Measurements from ENCODE around the gene MAP10. TPM values are rescaled to one million over a fixed set of nuclear protein-coding genes. Genes with fewer than 3 reads are reported as not detected.

The MAP10 gene
- polyA plus RNA-seq, 1 donor (not counting 4 experiments of a cell fraction or from before 2014, with no cell fraction given): 0.71 TPM

GRCh38 chr1:232797856-232798510, 7.2 kb upstream of the MAP10 start:
- Histone ChIP-seq H3K9ac (ENCODE audit: control insufficient read depth, extremely low read depth, insufficient read depth, low read length) (no peak overlapping the region), H3K27ac (ENCODE audit: control insufficient read depth, insufficient read depth, low read length) (no peak overlapping the region), H3K4me1 (ENCODE audit: control insufficient read depth, extremely low read depth, insufficient read depth, low read length) (no peaks in the 10 kb centered on the region), H3K27me3 (ENCODE audit: control insufficient read depth, extremely low read depth, insufficient read depth, low read length) (no peaks in the 10 kb centered on the region), H4K20me1 (ENCODE audit: control insufficient read depth, extremely low read depth, insufficient read depth, low read length) (no peaks in the 10 kb centered on the region), H3K36me3 (ENCODE audit: control insufficient read depth in 2 of 2, extremely low read depth in 1 of 2, insufficient read depth in 2 of 2, low read length in 2 of 2) (no peaks in the 10 kb centered on the region), H3K79me2 (ENCODE audit: control insufficient read depth, insufficient read depth, low read length) (no peaks in the 10 kb centered on the region), H3K4me3 (ENCODE audit: control insufficient read depth in 2 of 3, extremely low read depth in 1 of 3, insufficient read depth in 2 of 3, low read depth in 1 of 3, low read length in 3 of 3) (no peak overlapping the region), H2AFZ (ENCODE audit: control insufficient read depth, low read length) (no peak overlapping the region), H3K9me3 (ENCODE audit: control insufficient read depth, low read depth, low read length) (no peaks in the 10 kb centered on the region), H3K4me2 (ENCODE audit: control insufficient read depth, extremely low read depth, insufficient read depth, low read depth, low read length) (no peak overlapping the region), H3K9me1 (ENCODE audit: control insufficient read depth, extremely low read depth, insufficient read depth, low read length) (no peaks in the 10 kb centered on the region)
- TF ChIP-seq CTCF (optimal IDR thresholded peaks at IDR 0.05 in 1 of 3, IDR thresholded peaks at IDR 0.05 in 1 of 3, conservative IDR thresholded peaks at IDR 0.05 in 1 of 3; ENCODE audit: extremely low read depth in 1 of 3, insufficient read depth in 2 of 3, low read length in 3 of 3) (no peak), EZH2 (IDR thresholded peaks at IDR 0.05; ENCODE audit: low read length) (no peak)
- dilution Hi-C loops (cut with MboI; ENCODE audit: extremely low pct_ligation_motif_present, low sequenced_read_pairs): no loop called here
- FAIRE-seq (no peak), DNase-seq (ENCODE audit: low read depth, low spot score) (no peak)

GRCh38 chr1:232798920-232799319, 6.3 kb upstream of the MAP10 start:
- H3K4me2 ChIP-seq (ENCODE audit: control insufficient read depth, extremely low read depth, insufficient read depth, low read depth, low read length): no peak overlapping the region
- no peaks in the 10 kb centered on the region for H3K9me3 ChIP-seq (ENCODE audit: control insufficient read depth, low read depth, low read length)
- no peak overlapping the region for H2AFZ ChIP-seq (ENCODE audit: control insufficient read depth, low read length)
- no peaks in the 10 kb centered on the region for H3K9me1 ChIP-seq (ENCODE audit: control insufficient read depth, extremely low read depth, insufficient read depth, low read length)
- no peaks in the 10 kb centered on the region for H3K79me2 ChIP-seq (ENCODE audit: control insufficient read depth, insufficient read depth, low read length)
- H4K20me1 ChIP-seq (ENCODE audit: control insufficient read depth, extremely low read depth, insufficient read depth, low read length): no peaks in the 10 kb centered on the region
- no peaks in the 10 kb centered on the region for H3K36me3 ChIP-seq (ENCODE audit: control insufficient read depth in 2 of 2, extremely low read depth in 1 of 2, insufficient read depth in 2 of 2, low read length in 2 of 2)
- FAIRE-seq (no peak), DNase-seq (ENCODE audit: low read depth, low spot score) (no peak)
- no peaks in the 10 kb centered on the region for H3K27me3 ChIP-seq (ENCODE audit: control insufficient read depth, extremely low read depth, insufficient read depth, low read length)
- H3K4me3 ChIP-seq (ENCODE audit: control insufficient read depth in 2 of 3, extremely low read depth in 1 of 3, insufficient read depth in 2 of 3, low read depth in 1 of 3, low read length in 3 of 3): no peak overlapping the region
- no peaks in the 10 kb centered on the region for H3K4me1 ChIP-seq (ENCODE audit: control insufficient read depth, extremely low read depth, insufficient read depth, low read length)
- no peak overlapping the region for H3K27ac ChIP-seq (ENCODE audit: control insufficient read depth, insufficient read depth, low read length)
- no peak overlapping the region for H3K9ac ChIP-seq (ENCODE audit: control insufficient read depth, extremely low read depth, insufficient read depth, low read length)
- no peak for TF ChIP-seq EZH2 (IDR thresholded peaks at IDR 0.05; ENCODE audit: low read length)
- no peak for TF ChIP-seq CTCF (optimal IDR thresholded peaks at IDR 0.05 in 1 of 3, IDR thresholded peaks at IDR 0.05 in 1 of 3, conservative IDR thresholded peaks at IDR 0.05 in 1 of 3; ENCODE audit: extremely low read depth in 1 of 3, insufficient read depth in 2 of 3, low read length in 3 of 3)
- dilution Hi-C loops (cut with MboI; ENCODE audit: extremely low pct_ligation_motif_present, low sequenced_read_pairs): no loop called here

Data from keratinocyte (primary cell).